HEK293 (cell line): ENCODE results near the gene ECI1.

Experiments used
- CTCF ChIA-PET: fragments of 350-600 bp; formaldehyde crosslinking; extraction: SDS; loops from one replicate; lab custom pipeline; 2021; ENCODE audit warnings: antibody characterized with exemption; lab: Yijun Ruan, JAX
- POLR2A ChIA-PET: fragments of 300-600 bp; formaldehyde crosslinking; extraction: SDS; loops from one replicate; lab custom pipeline; 2020; ENCODE audit warnings: antibody characterized with exemption, inconsistent platforms; lab: Yijun Ruan, JAX
- H3K27ac ChIP-seq: fragments of 200-500 bp; sonication (Bioruptor generic); 2 replicates; pipeline ENCODE4 v1.5.1; 2014; ENCODE audit warnings: low read depth, low read length, control low read depth, inconsistent platforms; ENCODE audit errors: extremely low read depth
- H3K36me3 ChIP-seq, 2 experiments: fragments of 200-500 bp in 1 of 2; sonication (Bioruptor generic) in 1 of 2; 1 replicate in 1 of 2; 2 replicates in 1 of 2; pipeline ENCODE4 v1.5.1; 2014 to 2017; ENCODE audit warnings: inconsistent platforms in 2 of 2, low read length in 2 of 2; ENCODE audit not compliant: control insufficient read depth in 2 of 2, insufficient read depth in 1 of 2
- H3K4me1 ChIP-seq: fragments of 200-500 bp; sonication (Bioruptor generic); 2 replicates; pipeline ENCODE4 v1.5.1; 2014; ENCODE audit warnings: mild to moderate bottlenecking, low read length, inconsistent platforms; ENCODE audit not compliant: control insufficient read depth, insufficient read depth
- H3K4me3 ChIP-seq: 2 replicates; pipeline ENCODE4 v1.5.1; 2011; ENCODE audit warnings: low read depth, mild to moderate bottlenecking, control low read depth, low read length, moderate library complexity
- H3K9me3 ChIP-seq: fragments of 200-500 bp; sonication (Bioruptor generic); 2 replicates; pipeline ENCODE4 v1.5.1; 2014; ENCODE audit warnings: low read depth, low read length, inconsistent platforms; ENCODE audit not compliant: control insufficient read depth, insufficient read depth
- KLF1 ChIP-seq: fragments of 450-650 bp; formaldehyde crosslinking; IDR thresholded peaks from 2 replicates; pipeline ENCODE4 v1.5.1; 2016; ENCODE audit warnings: missing biosample characterization, missing genetic modification characterization
- MEIS1 ChIP-seq: sonication (generic); formaldehyde crosslinking; IDR thresholded peaks from 2 replicates; pipeline ENCODE4 v1.8.1; 2022; ENCODE audit warnings: missing genetic modification reagents, mild to moderate bottlenecking, borderline replicate concordance
- ZBTB20 ChIP-seq: fragments of 450-650 bp; formaldehyde crosslinking; IDR thresholded peaks from 2 replicates; pipeline ENCODE4 v1.5.1; 2016; ENCODE audit warnings: missing biosample characterization, missing genetic modification characterization
- ZFHX2 ChIP-seq: fragments of 450-650 bp; formaldehyde crosslinking; conservative IDR thresholded peaks from 2 replicates; pipeline ENCODE4 v1.5.1; 2016; ENCODE audit warnings: missing biosample characterization, missing genetic modification characterization
- ZNF146 ChIP-seq: fragments of 450-650 bp; formaldehyde crosslinking; IDR thresholded peaks from 2 replicates; pipeline ENCODE4 v1.5.1; 2016; ENCODE audit warnings: missing biosample characterization, missing genetic modification characterization
- ZNF394 ChIP-seq: fragments of 450-650 bp; formaldehyde crosslinking; IDR thresholded peaks from 2 replicates; pipeline ENCODE4 v1.5.1; 2016; ENCODE audit warnings: missing biosample characterization, missing genetic modification characterization, mild to moderate bottlenecking, moderate library complexity, borderline replicate concordance
- ZNF510 ChIP-seq: fragments of 450-650 bp; formaldehyde crosslinking; IDR thresholded peaks from 2 replicates; pipeline ENCODE4 v1.5.1; 2018; ENCODE audit warnings: mild to moderate bottlenecking, missing genetic modification characterization, missing biosample characterization; ENCODE audit not compliant: insufficient replicate concordance
- ZNF830 ChIP-seq: fragments of 450-650 bp; IDR thresholded peaks from 2 replicates; pipeline ENCODE4 v1.5.0; 2018; ENCODE audit warnings: missing biosample characterization, missing genetic modification characterization, low read depth, mild to moderate bottlenecking, moderate library complexity
- ZSCAN16 ChIP-seq: fragments of 450-650 bp; formaldehyde crosslinking; IDR thresholded peaks from 2 replicates; pipeline ENCODE4 v1.5.1; 2016; ENCODE audit warnings: missing biosample characterization, missing genetic modification characterization
- TF ChIP-seq, protein P1 (sequence below): fragments of 450-650 bp; formaldehyde crosslinking; IDR thresholded peaks from 2 replicates; pipeline ENCODE4 v1.5.1; 2016; ENCODE audit warnings: missing biosample characterization, missing genetic modification characterization
- TF ChIP-seq, protein P2 (sequence below): fragments of 450-650 bp; formaldehyde crosslinking; IDR thresholded peaks from 2 replicates; pipeline ENCODE4 v1.5.1; 2016; ENCODE audit warnings: missing biosample characterization, missing genetic modification characterization, low read depth
- TF ChIP-seq, protein P3 (sequence below): fragments of 450-650 bp; formaldehyde crosslinking; IDR thresholded peaks from 2 replicates; pipeline ENCODE4 v1.5.1; 2016; ENCODE audit warnings: missing biosample characterization, missing genetic modification characterization

ECI1 gene

DNA sequence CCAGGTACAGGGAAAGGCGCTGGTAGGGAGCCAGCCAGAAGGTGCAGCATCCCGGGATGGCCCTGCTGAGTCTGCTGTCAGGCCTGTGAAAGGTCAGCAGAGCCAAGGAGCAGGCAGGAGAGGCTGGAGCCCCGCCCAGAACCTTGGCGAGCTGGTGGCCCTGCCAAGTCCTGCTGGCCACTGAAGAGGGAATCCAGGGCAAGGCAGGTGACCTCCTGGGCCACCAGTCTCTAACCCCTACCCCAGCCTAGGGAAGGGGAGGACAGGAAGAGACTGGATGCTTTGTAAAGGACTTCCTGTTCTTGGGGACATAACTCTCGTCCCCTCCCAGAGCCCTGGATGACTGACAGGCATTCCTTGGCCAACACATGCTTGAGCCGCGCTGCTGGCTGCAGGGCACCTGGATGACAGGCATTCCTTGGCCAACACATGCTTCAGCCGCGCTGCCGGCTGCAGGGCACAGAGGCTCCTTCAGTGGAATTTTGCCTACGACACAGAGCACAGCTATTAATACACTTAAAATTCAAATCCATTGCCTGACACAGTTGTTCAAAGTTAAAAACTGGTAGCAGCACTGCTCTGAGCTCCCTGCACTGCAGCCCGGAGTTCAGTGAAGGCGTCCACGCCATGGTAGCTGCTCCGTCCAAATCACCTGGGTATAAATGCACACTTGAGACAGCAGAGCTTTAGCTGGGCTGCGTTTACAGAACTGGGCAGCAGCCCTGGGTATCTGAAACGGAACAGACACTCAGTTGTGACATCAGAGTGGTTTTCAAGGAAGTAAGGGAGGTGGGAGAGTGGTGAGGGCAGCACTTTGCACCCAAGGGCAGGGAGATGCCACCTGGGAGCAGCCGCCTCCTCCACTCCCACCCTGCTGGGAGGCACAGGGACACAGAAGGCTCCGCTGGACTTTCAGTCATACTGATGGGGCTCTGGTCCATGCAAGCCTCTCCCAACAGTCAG lies 38.7 kb downstream of the ECI1 start (continued):
- TF ChIP-seq, protein P1, sequence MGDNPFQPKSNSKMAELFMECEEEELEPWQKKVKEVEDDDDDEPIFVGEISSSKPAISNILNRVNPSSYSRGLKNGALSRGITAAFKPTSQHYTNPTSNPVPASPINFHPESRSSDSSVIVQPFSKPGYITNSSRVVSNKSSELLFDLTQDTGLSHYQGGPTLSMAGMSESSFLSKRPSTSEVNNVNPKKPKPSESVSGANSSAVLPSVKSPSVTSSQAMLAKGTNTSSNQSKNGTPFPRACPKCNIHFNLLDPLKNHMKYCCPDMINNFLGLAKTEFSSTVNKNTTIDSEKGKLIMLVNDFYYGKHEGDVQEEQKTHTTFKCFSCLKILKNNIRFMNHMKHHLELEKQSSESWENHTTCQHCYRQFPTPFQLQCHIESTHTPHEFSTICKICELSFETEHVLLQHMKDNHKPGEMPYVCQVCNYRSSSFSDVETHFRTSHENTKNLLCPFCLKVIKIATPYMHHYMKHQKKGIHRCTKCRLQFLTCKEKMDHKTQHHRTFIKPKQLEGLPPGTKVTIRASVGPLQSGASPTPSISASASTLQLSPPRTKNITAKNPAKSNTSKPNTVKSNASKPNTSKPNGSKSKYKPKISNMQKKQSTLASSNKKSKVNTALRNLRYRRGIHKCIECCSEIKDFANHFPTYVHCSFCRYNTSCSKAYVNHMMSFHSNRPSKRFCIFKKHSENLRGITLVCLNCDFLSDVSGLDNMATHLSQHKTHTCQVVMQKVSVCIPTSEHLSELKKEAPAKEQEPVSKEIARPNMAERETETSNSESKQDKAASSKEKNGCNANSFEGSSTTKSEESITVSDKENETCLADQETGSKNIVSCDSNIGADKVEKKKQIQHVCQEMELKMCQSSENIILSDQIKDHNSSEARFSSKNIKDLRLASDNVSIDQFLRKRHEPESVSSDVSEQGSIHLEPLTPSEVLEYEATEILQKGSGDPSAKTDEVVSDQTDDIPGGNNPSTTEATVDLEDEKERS: no peak
- TF ChIP-seq ZSCAN16 (tag by site-specific recombination) (no peak), MEIS1 (CRISPR knock-in tag) (no peak), ZNF146 (tag by site-specific recombination) (no peak), ZFHX2 (tag by site-specific recombination) (0 out of 2 replicates have a peak, but pooled peaks have one; percentile 17), ZBTB20 (0 out of 2 replicates have a peak, but pooled peaks have one; percentile 13), ZNF830 (tag by site-specific recombination) (no peak)
- TF ChIP-seq, protein P2, sequence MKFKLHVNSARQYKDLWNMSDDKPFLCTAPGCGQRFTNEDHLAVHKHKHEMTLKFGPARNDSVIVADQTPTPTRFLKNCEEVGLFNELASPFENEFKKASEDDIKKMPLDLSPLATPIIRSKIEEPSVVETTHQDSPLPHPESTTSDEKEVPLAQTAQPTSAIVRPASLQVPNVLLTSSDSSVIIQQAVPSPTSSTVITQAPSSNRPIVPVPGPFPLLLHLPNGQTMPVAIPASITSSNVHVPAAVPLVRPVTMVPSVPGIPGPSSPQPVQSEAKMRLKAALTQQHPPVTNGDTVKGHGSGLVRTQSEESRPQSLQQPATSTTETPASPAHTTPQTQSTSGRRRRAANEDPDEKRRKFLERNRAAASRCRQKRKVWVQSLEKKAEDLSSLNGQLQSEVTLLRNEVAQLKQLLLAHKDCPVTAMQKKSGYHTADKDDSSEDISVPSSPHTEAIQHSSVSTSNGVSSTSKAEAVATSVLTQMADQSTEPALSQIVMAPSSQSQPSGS (tag by site-specific recombination): no peak

DNA sequence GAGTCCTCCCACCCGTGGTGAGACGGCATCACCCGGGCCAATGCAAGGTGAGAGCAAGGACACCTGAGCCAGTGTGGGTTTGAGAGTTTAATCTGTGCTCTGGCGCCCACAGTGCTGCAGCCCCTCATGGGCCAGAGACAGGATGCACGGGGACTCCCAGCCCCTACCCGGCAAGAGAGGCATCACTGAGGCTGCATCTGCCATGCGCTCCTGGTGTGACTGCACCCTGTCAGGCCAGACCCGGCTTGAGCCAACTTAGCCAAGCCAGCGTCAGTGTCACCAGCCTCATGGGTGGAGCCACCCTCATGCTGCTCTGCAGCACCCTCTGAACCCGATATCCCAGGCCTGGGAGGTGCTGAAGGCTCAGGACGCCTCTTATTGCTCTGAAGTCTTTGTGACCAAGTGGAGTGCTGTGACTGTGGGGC lies 39.5 kb downstream of the ECI1 start:
- H3K4me3 ChIP-seq: no peak overlapping the region
- no peaks in the 10 kb centered on the region for H3K9me3 ChIP-seq
- TF ChIP-seq, protein P3, sequence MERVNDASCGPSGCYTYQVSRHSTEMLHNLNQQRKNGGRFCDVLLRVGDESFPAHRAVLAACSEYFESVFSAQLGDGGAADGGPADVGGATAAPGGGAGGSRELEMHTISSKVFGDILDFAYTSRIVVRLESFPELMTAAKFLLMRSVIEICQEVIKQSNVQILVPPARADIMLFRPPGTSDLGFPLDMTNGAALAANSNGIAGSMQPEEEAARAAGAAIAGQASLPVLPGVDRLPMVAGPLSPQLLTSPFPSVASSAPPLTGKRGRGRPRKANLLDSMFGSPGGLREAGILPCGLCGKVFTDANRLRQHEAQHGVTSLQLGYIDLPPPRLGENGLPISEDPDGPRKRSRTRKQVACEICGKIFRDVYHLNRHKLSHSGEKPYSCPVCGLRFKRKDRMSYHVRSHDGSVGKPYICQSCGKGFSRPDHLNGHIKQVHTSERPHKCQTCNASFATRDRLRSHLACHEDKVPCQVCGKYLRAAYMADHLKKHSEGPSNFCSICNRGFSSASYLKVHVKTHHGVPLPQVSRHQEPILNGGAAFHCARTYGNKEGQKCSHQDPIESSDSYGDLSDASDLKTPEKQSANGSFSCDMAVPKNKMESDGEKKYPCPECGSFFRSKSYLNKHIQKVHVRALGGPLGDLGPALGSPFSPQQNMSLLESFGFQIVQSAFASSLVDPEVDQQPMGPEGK (tag by site-specific recombination): peak; percentile 46; the same call in 1 of the 2 replicates
- TF ChIP-seq KLF1 (tag by site-specific recombination) (0 out of 2 replicates have a peak, but pooled peaks have one; percentile 30), ZNF394 (tag by site-specific recombination) (peak; percentile 14; the same call in 1 of the 2 replicates), ZNF510 (tag by site-specific recombination) (no peak)
- H3K36me3 ChIP-seq: peaks cover 0 to 52% of the 10 kb centered on the region in 2 experiments; a peak in 1 of 3 replicates
- H3K4me1 ChIP-seq: 0 out of 2 replicates have a peak, but pooled peaks cover 2% of the 10 kb centered on the region
- CTCF ChIA-PET: no interaction called here
- H3K27ac ChIP-seq: no peak overlapping the region
- POLR2A ChIA-PET: interaction anchor here (0.8 to 1.8 kb wide), 6 partner anchors 10 to 57 kb away, joined by 3 to 8 read pairs (median 4); partner anchors contain the start of genes DNASE1L2, ECI1 and TRAF7
